ENCODE results near the gene PRDM16. TPM values are rescaled to one million over a fixed set of nuclear protein-coding genes. Genes with fewer than 3 reads are reported as not detected.

Gene PRDM16
- total RNA-seq, 1 experiment from 2014 or later, result not detected

GRCh38 chr1:3427711-3428704 is 359.0 kb downstream of the PRDM16 start:
- DNase-seq (ENCODE audit: low spot score), result no peak

GRCh38 chr1:3428899-3429298 is 359.9 kb downstream of the PRDM16 start:
- no peak for DNase-seq (ENCODE audit: low spot score)

GRCh38 chr1:3429320-3429719 is 360.3 kb downstream of the PRDM16 start:
- no peak for DNase-seq (ENCODE audit: low spot score)

GRCh38 chr1:3429766-3430165 is 360.8 kb downstream of the PRDM16 start:
- DNase-seq (ENCODE audit: low spot score), result no peak

GRCh38 chr1:3430406-3430805 is 361.4 kb downstream of the PRDM16 start:
- no peak for DNase-seq (ENCODE audit: low spot score)

- DNase-seq (ENCODE audit: low spot score), result no peak
These were observed 361.8 kb downstream of the PRDM16 start for GRCh38 chr1:3430820-3431219.

- no peak for DNase-seq (ENCODE audit: low spot score)
These were observed 362.3 kb downstream of the PRDM16 start for GRCh38 chr1:3431266-3431665.

GRCh38 chr1:3431686-3432085 is 362.7 kb downstream of the PRDM16 start:
- DNase-seq (ENCODE audit: low spot score), result no peak

- DNase-seq (ENCODE audit: low spot score), result no peak
These were observed 363.3 kb downstream of the PRDM16 start for GRCh38 chr1:3432306-3432705.

- no peak for DNase-seq (ENCODE audit: low spot score)
These were observed 364.1 kb downstream of the PRDM16 start for GRCh38 chr1:3433076-3433475.

- no peak for DNase-seq (ENCODE audit: low spot score)
These were observed 364.8 kb downstream of the PRDM16 start for GRCh38 chr1:3433596-3434320.

GRCh38 chr1:3434406-3435110 is 365.6 kb downstream of the PRDM16 start:
- DNase-seq (ENCODE audit: low spot score), result no peak

GRCh38 chr1:3435666-3436065 is 366.7 kb downstream of the PRDM16 start:
- no peak for DNase-seq (ENCODE audit: low spot score)

- DNase-seq (ENCODE audit: low spot score), result no peak
These were observed 367.4 kb downstream of the PRDM16 start for GRCh38 chr1:3436451-3436850.

- no peak for DNase-seq (ENCODE audit: low spot score)
These were observed 367.9 kb downstream of the PRDM16 start for GRCh38 chr1:3436901-3437300.

- DNase-seq (ENCODE audit: low spot score), result no peak
These were observed 369.7 kb downstream of the PRDM16 start for GRCh38 chr1:3438661-3439180.

- no peak for DNase-seq (ENCODE audit: low spot score)
These were observed 370.6 kb downstream of the PRDM16 start for GRCh38 chr1:3439346-3440299.

- no peak for DNase-seq (ENCODE audit: low spot score)
These were observed 371.3 kb downstream of the PRDM16 start for GRCh38 chr1:3440300-3440681.

GRCh38 chr1:3440711-3441409 is 371.9 kb downstream of the PRDM16 start:
- no peak for DNase-seq (ENCODE audit: low spot score)

GRCh38 chr1:3441410-3441847 is 372.4 kb downstream of the PRDM16 start:
- no peak for DNase-seq (ENCODE audit: low spot score)

All from HT-29 (cell line).